ENCODE results near the gene CDKN2B. TPM values are rescaled to one million over a fixed set of nuclear protein-coding genes. Genes with fewer than 3 reads are reported as not detected.
A peak's percentile ranks its signal among the peaks of the same experiment; 100 is the strongest.

The CDKN2B gene
- total and polyA plus RNA-seq, 2 experiments from 2014 or later: 0.29 to 0.83 TPM

GRCh38 chr9:21965401-21965951 lies 43.6 kb downstream of the CDKN2B start:
- Histone ChIP-seq H3F3A (replicated peaks; ENCODE audit: low read depth) (peaks cover 42% of the 10 kb centered on the region), H3K9me2 (ENCODE audit: insufficient read depth) (no peaks in the 10 kb centered on the region), H3K27me3 (ENCODE audit: insufficient read depth) (peaks cover 93% of the 10 kb centered on the region), H3K27ac (ENCODE audit: low read depth) (no peak overlapping the region), H3K4me2 (peak overlapping the region; percentile 52), H3K36me3 (ENCODE audit: insufficient read depth) (no peaks in the 10 kb centered on the region; the same call in 1 of the 2 replicates), H2AFZ (peak overlapping the region; percentile 52; the same call in 1 of the 2 replicates), H4K20me1 (replicated peaks; ENCODE audit: insufficient read depth) (peaks cover 14% of the 10 kb centered on the region), H3K79me2 (replicated peaks; ENCODE audit: insufficient read depth) (no peaks in the 10 kb centered on the region), H3K4me3 (peak overlapping the region; percentile 58), H3K4me1 (ENCODE audit: insufficient read depth) (peaks cover 47% of the 10 kb centered on the region)
- Mint-ChIP-seq H3K36me3 (ENCODE audit: low read depth) (no peaks in the 10 kb centered on the region; the same call in 2 of the 3 replicates), H3K27ac (no peak overlapping the region), H3K4me3 (peak overlapping the region; percentile 26), H3K9me3 (no peaks in the 10 kb centered on the region; the same call in 1 of the 3 replicates), H3K4me1 (peaks cover 40% of the 10 kb centered on the region), H3K27me3 (ENCODE audit: insufficient read depth, low read depth, poor library complexity) (peaks cover 79% of the 10 kb centered on the region)
- DNase-seq (ENCODE audit: low spot score) (peak; percentile 84), ATAC-seq (peak; percentile 73)
- no peak for TF ChIP-seq CREB1 (CRISPR knock-in tag; IDR thresholded peaks at IDR 0.05; ENCODE audit: low read depth)
- TF ChIP-seq, protein P1, sequence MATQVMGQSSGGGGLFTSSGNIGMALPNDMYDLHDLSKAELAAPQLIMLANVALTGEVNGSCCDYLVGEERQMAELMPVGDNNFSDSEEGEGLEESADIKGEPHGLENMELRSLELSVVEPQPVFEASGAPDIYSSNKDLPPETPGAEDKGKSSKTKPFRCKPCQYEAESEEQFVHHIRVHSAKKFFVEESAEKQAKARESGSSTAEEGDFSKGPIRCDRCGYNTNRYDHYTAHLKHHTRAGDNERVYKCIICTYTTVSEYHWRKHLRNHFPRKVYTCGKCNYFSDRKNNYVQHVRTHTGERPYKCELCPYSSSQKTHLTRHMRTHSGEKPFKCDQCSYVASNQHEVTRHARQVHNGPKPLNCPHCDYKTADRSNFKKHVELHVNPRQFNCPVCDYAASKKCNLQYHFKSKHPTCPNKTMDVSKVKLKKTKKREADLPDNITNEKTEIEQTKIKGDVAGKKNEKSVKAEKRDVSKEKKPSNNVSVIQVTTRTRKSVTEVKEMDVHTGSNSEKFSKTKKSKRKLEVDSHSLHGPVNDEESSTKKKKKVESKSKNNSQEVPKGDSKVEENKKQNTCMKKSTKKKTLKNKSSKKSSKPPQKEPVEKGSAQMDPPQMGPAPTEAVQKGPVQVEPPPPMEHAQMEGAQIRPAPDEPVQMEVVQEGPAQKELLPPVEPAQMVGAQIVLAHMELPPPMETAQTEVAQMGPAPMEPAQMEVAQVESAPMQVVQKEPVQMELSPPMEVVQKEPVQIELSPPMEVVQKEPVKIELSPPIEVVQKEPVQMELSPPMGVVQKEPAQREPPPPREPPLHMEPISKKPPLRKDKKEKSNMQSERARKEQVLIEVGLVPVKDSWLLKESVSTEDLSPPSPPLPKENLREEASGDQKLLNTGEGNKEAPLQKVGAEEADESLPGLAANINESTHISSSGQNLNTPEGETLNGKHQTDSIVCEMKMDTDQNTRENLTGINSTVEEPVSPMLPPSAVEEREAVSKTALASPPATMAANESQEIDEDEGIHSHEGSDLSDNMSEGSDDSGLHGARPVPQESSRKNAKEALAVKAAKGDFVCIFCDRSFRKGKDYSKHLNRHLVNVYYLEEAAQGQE (IDR thresholded peaks at IDR 0.05; ENCODE audit: unreplicated experiment): no peak
- no peak for TF ChIP-seq ETS1 (IDR thresholded peaks at IDR 0.05)
- peak; percentile 54 for TF ChIP-seq EZH2phosphoT487 (IDR thresholded peaks at IDR 0.05; ENCODE audit: unreplicated experiment)
- TF ChIP-seq ZNF114 (CRISPR knock-in tag; IDR thresholded peaks at IDR 0.05): no peak
- TF ChIP-seq POLR2AphosphoS5 (IDR thresholded peaks at IDR 0.05; ENCODE audit: low read depth): no peak
- TF ChIP-seq STAT1 (IDR thresholded peaks at IDR 0.05; ENCODE audit: unreplicated experiment): no peak
- no peak for TF ChIP-seq ZNF331 (CRISPR knock-in tag; IDR thresholded peaks at IDR 0.05; ENCODE audit: low read depth)
- no peak for TF ChIP-seq JUNB (IDR thresholded peaks at IDR 0.05; ENCODE audit: unreplicated experiment)
- TF ChIP-seq NANOG (IDR thresholded peaks at IDR 0.05; ENCODE audit: borderline replicate concordance): no peak
- TF ChIP-seq, protein P2, sequence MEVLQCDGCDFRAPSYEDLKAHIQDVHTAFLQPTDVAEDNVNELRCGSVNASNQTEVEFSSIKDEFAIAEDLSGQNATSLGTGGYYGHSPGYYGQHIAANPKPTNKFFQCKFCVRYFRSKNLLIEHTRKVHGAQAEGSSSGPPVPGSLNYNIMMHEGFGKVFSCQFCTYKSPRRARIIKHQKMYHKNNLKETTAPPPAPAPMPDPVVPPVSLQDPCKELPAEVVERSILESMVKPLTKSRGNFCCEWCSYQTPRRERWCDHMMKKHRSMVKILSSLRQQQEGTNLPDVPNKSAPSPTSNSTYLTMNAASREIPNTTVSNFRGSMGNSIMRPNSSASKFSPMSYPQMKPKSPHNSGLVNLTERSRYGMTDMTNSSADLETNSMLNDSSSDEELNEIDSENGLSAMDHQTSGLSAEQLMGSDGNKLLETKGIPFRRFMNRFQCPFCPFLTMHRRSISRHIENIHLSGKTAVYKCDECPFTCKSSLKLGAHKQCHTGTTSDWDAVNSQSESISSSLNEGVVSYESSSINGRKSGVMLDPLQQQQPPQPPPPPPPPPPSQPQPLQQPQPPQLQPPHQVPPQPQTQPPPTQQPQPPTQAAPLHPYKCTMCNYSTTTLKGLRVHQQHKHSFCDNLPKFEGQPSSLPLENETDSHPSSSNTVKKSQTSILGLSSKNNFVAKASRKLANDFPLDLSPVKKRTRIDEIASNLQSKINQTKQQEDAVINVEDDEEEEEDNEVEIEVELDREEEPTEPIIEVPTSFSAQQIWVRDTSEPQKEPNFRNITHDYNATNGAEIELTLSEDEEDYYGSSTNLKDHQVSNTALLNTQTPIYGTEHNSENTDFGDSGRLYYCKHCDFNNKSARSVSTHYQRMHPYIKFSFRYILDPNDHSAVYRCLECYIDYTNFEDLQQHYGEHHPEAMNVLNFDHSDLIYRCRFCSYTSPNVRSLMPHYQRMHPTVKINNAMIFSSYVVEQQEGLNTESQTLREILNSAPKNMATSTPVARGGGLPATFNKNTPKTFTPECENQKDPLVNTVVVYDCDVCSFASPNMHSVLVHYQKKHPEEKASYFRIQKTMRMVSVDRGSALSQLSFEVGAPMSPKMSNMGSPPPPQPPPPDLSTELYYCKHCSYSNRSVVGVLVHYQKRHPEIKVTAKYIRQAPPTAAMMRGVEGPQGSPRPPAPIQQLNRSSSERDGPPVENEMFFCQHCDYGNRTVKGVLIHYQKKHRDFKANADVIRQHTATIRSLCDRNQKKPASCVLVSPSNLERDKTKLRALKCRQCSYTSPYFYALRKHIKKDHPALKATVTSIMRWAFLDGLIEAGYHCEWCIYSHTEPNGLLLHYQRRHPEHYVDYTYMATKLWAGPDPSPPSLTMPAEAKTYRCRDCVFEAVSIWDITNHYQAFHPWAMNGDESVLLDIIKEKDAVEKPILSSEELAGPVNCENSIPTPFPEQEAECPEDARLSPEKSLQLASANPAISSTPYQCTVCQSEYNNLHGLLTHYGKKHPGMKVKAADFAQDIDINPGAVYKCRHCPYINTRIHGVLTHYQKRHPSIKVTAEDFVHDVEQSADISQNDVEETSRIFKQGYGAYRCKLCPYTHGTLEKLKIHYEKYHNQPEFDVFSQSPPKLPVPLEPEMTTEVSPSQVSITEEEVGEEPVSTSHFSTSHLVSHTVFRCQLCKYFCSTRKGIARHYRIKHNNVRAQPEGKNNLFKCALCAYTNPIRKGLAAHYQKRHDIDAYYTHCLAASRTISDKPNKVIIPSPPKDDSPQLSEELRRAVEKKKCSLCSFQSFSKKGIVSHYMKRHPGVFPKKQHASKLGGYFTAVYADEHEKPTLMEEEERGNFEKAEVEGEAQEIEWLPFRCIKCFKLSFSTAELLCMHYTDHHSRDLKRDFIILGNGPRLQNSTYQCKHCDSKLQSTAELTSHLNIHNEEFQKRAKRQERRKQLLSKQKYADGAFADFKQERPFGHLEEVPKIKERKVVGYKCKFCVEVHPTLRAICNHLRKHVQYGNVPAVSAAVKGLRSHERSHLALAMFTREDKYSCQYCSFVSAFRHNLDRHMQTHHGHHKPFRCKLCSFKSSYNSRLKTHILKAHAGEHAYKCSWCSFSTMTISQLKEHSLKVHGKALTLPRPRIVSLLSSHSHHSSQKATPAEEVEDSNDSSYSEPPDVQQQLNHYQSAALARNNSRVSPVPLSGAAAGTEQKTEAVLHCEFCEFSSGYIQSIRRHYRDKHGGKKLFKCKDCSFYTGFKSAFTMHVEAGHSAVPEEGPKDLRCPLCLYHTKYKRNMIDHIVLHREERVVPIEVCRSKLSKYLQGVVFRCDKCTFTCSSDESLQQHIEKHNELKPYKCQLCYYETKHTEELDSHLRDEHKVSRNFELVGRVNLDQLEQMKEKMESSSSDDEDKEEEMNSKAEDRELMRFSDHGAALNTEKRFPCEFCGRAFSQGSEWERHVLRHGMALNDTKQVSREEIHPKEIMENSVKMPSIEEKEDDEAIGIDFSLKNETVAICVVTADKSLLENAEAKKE (CRISPR knock-in tag; IDR thresholded peaks at IDR 0.05): no peak
- peak; percentile 50 for TF ChIP-seq EZH2 (IDR thresholded peaks at IDR 0.05; ENCODE audit: low read depth, unreplicated experiment)
- TF ChIP-seq, protein P3, sequence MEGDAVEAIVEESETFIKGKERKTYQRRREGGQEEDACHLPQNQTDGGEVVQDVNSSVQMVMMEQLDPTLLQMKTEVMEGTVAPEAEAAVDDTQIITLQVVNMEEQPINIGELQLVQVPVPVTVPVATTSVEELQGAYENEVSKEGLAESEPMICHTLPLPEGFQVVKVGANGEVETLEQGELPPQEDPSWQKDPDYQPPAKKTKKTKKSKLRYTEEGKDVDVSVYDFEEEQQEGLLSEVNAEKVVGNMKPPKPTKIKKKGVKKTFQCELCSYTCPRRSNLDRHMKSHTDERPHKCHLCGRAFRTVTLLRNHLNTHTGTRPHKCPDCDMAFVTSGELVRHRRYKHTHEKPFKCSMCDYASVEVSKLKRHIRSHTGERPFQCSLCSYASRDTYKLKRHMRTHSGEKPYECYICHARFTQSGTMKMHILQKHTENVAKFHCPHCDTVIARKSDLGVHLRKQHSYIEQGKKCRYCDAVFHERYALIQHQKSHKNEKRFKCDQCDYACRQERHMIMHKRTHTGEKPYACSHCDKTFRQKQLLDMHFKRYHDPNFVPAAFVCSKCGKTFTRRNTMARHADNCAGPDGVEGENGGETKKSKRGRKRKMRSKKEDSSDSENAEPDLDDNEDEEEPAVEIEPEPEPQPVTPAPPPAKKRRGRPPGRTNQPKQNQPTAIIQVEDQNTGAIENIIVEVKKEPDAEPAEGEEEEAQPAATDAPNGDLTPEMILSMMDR (conservative IDR thresholded peaks at IDR 0.05; ENCODE audit: low read depth in 2 of 2): peak; percentile 54 to 56
